ENCODE measurements around the gene ARHGEF4. TPM values are rescaled to one million over a fixed set of nuclear protein-coding genes. Genes with fewer than 3 reads are reported as not detected.

The ARHGEF4 gene
- total and polyA plus RNA-seq, 2 donors = 2.9 to 6.5 TPM

- no peak for DNase-seq (ENCODE audit: low read depth in 6 of 9, low spot score in 9 of 9)
- no peaks in the 10 kb centered on the region for H3K9me3 ChIP-seq (ENCODE audit: control insufficient read depth in 2 of 2, insufficient read depth in 1 of 2, low read length in 1 of 2)
- H3K36me3 ChIP-seq (ENCODE audit: control insufficient read depth in 2 of 2, insufficient read depth in 2 of 2, low read length in 1 of 2) = no peaks in the 10 kb centered on the region
- H3K27me3 ChIP-seq (ENCODE audit: control insufficient read depth in 2 of 2, insufficient read depth in 1 of 2, low read length in 1 of 2) = peaks cover 7 to 24% of the 10 kb centered on the region in 2 donors
- peak overlapping the region; percentile 63 to 66 for H3K4me3 ChIP-seq (ENCODE audit: low read length in 2 of 2)
- H3K27ac ChIP-seq (ENCODE audit: low read depth in 1 of 2, low read length in 1 of 2) = no peak overlapping the region
- 24% methylated on average over 30 of the region's 30 CpGs for WGBS
- H3K4me1 ChIP-seq (ENCODE audit: control insufficient read depth in 2 of 2, insufficient read depth in 2 of 2, low read length in 2 of 2) = peaks cover 3 to 8% of the 10 kb centered on the region in 2 donors
Observed at GRCh38 chr2:130798472-130799218, 38.1 kb upstream of the ARHGEF4 start.

- H3K9me3 ChIP-seq (ENCODE audit: control insufficient read depth in 2 of 2, insufficient read depth in 1 of 2, low read length in 1 of 2) = no peaks in the 10 kb centered on the region
- no peak overlapping the region for H3K4me3 ChIP-seq (ENCODE audit: low read length in 2 of 2)
- DNase-seq (ENCODE audit: low read depth in 6 of 9, low spot score in 9 of 9) = no peak
- H3K36me3 ChIP-seq (ENCODE audit: control insufficient read depth in 2 of 2, insufficient read depth in 2 of 2, low read length in 1 of 2) = no peaks in the 10 kb centered on the region
- peaks cover 7 to 24% of the 10 kb centered on the region in 2 donors for H3K27me3 ChIP-seq (ENCODE audit: control insufficient read depth in 2 of 2, insufficient read depth in 1 of 2, low read length in 1 of 2)
- peaks cover 3 to 8% of the 10 kb centered on the region in 2 donors for H3K4me1 ChIP-seq (ENCODE audit: control insufficient read depth in 2 of 2, insufficient read depth in 2 of 2, low read length in 2 of 2)
- 98% methylated on average over 1 of the region's 1 CpG for WGBS
- no peak overlapping the region for H3K27ac ChIP-seq (ENCODE audit: low read depth in 1 of 2, low read length in 1 of 2)
Observed at GRCh38 chr2:130799295-130799694, 37.4 kb upstream of the ARHGEF4 start.

GRCh38 chr2:130805613-130806012, 31.1 kb upstream of the ARHGEF4 start:
- no peak overlapping the region for H3K4me3 ChIP-seq (ENCODE audit: low read length in 2 of 2)
- DNase-seq (ENCODE audit: low read depth in 6 of 9, low spot score in 9 of 9) = no peak
- H3K9me3 ChIP-seq (ENCODE audit: control insufficient read depth in 2 of 2, insufficient read depth in 1 of 2, low read length in 1 of 2) = no peaks in the 10 kb centered on the region
- 72% methylated on average over 4 of the region's 4 CpGs for WGBS
- H3K27ac ChIP-seq (ENCODE audit: low read depth in 1 of 2, low read length in 1 of 2) = no peak overlapping the region
- no peaks in the 10 kb centered on the region for H3K27me3 ChIP-seq (ENCODE audit: control insufficient read depth in 2 of 2, insufficient read depth in 1 of 2, low read length in 1 of 2)
- H3K36me3 ChIP-seq (ENCODE audit: control insufficient read depth in 2 of 2, insufficient read depth in 2 of 2, low read length in 1 of 2) = no peaks in the 10 kb centered on the region
- no peaks in the 10 kb centered on the region for H3K4me1 ChIP-seq (ENCODE audit: control insufficient read depth in 2 of 2, insufficient read depth in 2 of 2, low read length in 2 of 2)

GRCh38 chr2:130806370-130806769, 30.3 kb upstream of the ARHGEF4 start:
- no peak overlapping the region for H3K27ac ChIP-seq (ENCODE audit: low read depth in 1 of 2, low read length in 1 of 2)

GRCh38 chr2:130807659-130808385, 28.9 kb upstream of the ARHGEF4 start:
- Histone ChIP-seq H3K27me3 (ENCODE audit: control insufficient read depth in 2 of 2, insufficient read depth in 1 of 2, low read length in 1 of 2) (no peaks in the 10 kb centered on the region), H3K27ac (ENCODE audit: low read depth in 1 of 2, low read length in 1 of 2) (no peak overlapping the region), H3K36me3 (ENCODE audit: control insufficient read depth in 2 of 2, insufficient read depth in 2 of 2, low read length in 1 of 2) (no peaks in the 10 kb centered on the region), H3K4me3 (ENCODE audit: low read length in 2 of 2) (no peak overlapping the region), H3K9me3 (ENCODE audit: control insufficient read depth in 2 of 2, insufficient read depth in 1 of 2, low read length in 1 of 2) (no peaks in the 10 kb centered on the region), H3K4me1 (ENCODE audit: control insufficient read depth in 2 of 2, insufficient read depth in 2 of 2, low read length in 2 of 2) (no peaks in the 10 kb centered on the region)
- WGBS = 76% methylated on average over 14 of the region's 14 CpGs
- DNase-seq (ENCODE audit: low read depth in 6 of 9, low spot score in 9 of 9) = no peak

More at GRCh38 chr2:130806370-130806769, 30.3 kb upstream of the ARHGEF4 start:
- Histone ChIP-seq H3K9me3 (ENCODE audit: control insufficient read depth in 2 of 2, insufficient read depth in 1 of 2, low read length in 1 of 2) (no peaks in the 10 kb centered on the region), H3K4me1 (ENCODE audit: control insufficient read depth in 2 of 2, insufficient read depth in 2 of 2, low read length in 2 of 2) (no peaks in the 10 kb centered on the region), H3K36me3 (ENCODE audit: control insufficient read depth in 2 of 2, insufficient read depth in 2 of 2, low read length in 1 of 2) (no peaks in the 10 kb centered on the region), H3K27me3 (ENCODE audit: control insufficient read depth in 2 of 2, insufficient read depth in 1 of 2, low read length in 1 of 2) (no peaks in the 10 kb centered on the region), H3K4me3 (ENCODE audit: low read length in 2 of 2) (no peak overlapping the region)
- 62% methylated on average over 4 of the region's 4 CpGs for WGBS
- no peak for DNase-seq (ENCODE audit: low read depth in 6 of 9, low spot score in 9 of 9)

GRCh38 chr2:130808482-130809268, 28.0 kb upstream of the ARHGEF4 start:
- Histone ChIP-seq H3K36me3 (ENCODE audit: control insufficient read depth in 2 of 2, insufficient read depth in 2 of 2, low read length in 1 of 2) (no peaks in the 10 kb centered on the region), H3K4me1 (ENCODE audit: control insufficient read depth in 2 of 2, insufficient read depth in 2 of 2, low read length in 2 of 2) (no peaks in the 10 kb centered on the region), H3K27me3 (ENCODE audit: control insufficient read depth in 2 of 2, insufficient read depth in 1 of 2, low read length in 1 of 2) (no peaks in the 10 kb centered on the region), H3K27ac (ENCODE audit: low read depth in 1 of 2, low read length in 1 of 2) (no peak overlapping the region), H3K9me3 (ENCODE audit: control insufficient read depth in 2 of 2, insufficient read depth in 1 of 2, low read length in 1 of 2) (no peaks in the 10 kb centered on the region), H3K4me3 (ENCODE audit: low read length in 2 of 2) (no peak overlapping the region)
- DNase-seq (ENCODE audit: low read depth in 6 of 9, low spot score in 9 of 9) = no peak
- 71% methylated on average over 12 of the region's 12 CpGs for WGBS

GRCh38 chr2:130810490-130810889, 26.2 kb upstream of the ARHGEF4 start:
- no peaks in the 10 kb centered on the region for H3K27me3 ChIP-seq (ENCODE audit: control insufficient read depth in 2 of 2, insufficient read depth in 1 of 2, low read length in 1 of 2)
- DNase-seq (ENCODE audit: low read depth in 6 of 9, low spot score in 9 of 9) = no peak
- H3K4me3 ChIP-seq (ENCODE audit: low read length in 2 of 2) = no peak overlapping the region
- no peaks in the 10 kb centered on the region for H3K9me3 ChIP-seq (ENCODE audit: control insufficient read depth in 2 of 2, insufficient read depth in 1 of 2, low read length in 1 of 2)
- WGBS = 60% methylated on average over 7 of the region's 7 CpGs
- H3K4me1 ChIP-seq (ENCODE audit: control insufficient read depth in 2 of 2, insufficient read depth in 2 of 2, low read length in 2 of 2) = no peaks in the 10 kb centered on the region
- H3K27ac ChIP-seq (ENCODE audit: low read depth in 1 of 2, low read length in 1 of 2) = no peak overlapping the region
- no peaks in the 10 kb centered on the region for H3K36me3 ChIP-seq (ENCODE audit: control insufficient read depth in 2 of 2, insufficient read depth in 2 of 2, low read length in 1 of 2)

- no peaks in the 10 kb centered on the region for H3K36me3 ChIP-seq (ENCODE audit: control insufficient read depth in 2 of 2, insufficient read depth in 2 of 2, low read length in 1 of 2)
- H3K4me3 ChIP-seq (ENCODE audit: low read length in 2 of 2) = no peak overlapping the region
- H3K9me3 ChIP-seq (ENCODE audit: control insufficient read depth in 2 of 2, insufficient read depth in 1 of 2, low read length in 1 of 2) = no peaks in the 10 kb centered on the region
- H3K27ac ChIP-seq (ENCODE audit: low read depth in 1 of 2, low read length in 1 of 2) = no peak overlapping the region
- DNase-seq (ENCODE audit: low read depth in 6 of 9, low spot score in 9 of 9) = no peak
- 89% methylated on average over 5 of the region's 5 CpGs for WGBS
- H3K27me3 ChIP-seq (ENCODE audit: control insufficient read depth in 2 of 2, insufficient read depth in 1 of 2, low read length in 1 of 2) = no peaks in the 10 kb centered on the region
- H3K4me1 ChIP-seq (ENCODE audit: control insufficient read depth in 2 of 2, insufficient read depth in 2 of 2, low read length in 2 of 2) = no peaks in the 10 kb centered on the region
Observed at GRCh38 chr2:130813722-130814121, 23.0 kb upstream of the ARHGEF4 start.

All from thymus (tissue), 11 donors.